ENCODE measurements around the gene CTAG1B.
"Not testable (repeated sequence)": the region's sequence is repeated elsewhere in the genome, so short reads cannot be mapped to it uniquely, and the experiment has no call there.

Gene CTAG1B

DNA sequence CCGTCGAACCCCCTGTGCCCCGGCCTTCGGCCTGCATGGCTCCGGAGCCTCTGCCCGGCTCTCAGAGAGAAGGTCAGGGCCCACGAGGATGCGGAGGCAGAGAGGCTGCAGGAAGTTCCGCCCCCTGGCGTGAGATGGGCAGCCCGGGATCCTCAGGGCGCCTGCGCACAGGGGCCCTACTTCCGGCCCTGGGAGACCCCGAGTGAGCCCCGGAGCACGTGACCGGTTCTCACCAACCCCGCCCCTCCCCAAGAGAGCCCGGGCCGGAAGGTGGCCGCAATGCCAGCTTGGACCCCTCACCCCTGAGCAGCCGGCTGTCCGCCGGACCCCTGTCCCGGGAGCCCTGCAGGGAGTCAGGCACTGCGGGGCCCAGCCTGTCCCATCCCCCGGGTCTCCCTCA is at the start of gene CTAG1B:
Gene CTAG1B (minus strand): TSS at position 101 of the 400 bp plus-strand sequence. CDS start 64 bp downstream, at position 37.
- not testable (repeated sequence) for DNase-seq (ENCODE audit: low read depth); H3K4me3 ChIP-seq (ENCODE audit: low read length)

DNA sequence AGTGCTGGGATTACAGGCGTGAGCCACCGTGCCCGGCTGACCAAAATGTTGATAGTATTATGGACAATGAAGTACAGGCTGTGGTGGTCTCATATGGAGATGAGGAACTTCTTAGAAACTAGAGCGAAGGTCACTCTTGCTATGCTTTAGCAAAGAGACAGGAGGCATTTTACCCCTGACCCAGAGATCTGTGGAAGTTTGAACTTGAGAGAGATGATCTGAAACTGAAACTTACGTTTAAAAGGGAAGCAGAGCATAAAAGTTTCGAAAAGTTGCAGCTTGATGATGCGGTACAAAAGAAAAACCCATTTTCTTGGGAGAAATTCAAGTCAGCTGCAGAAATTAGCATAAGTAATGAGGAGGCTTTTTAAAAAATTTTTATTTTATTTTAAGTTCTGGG is 42.8 kb upstream of the CTAG1B start:
- no peak overlapping the region for H3K4me3 ChIP-seq (ENCODE audit: low read length)
- no peak for DNase-seq (ENCODE audit: low read depth)
- TF ChIP-seq, protein P1, sequence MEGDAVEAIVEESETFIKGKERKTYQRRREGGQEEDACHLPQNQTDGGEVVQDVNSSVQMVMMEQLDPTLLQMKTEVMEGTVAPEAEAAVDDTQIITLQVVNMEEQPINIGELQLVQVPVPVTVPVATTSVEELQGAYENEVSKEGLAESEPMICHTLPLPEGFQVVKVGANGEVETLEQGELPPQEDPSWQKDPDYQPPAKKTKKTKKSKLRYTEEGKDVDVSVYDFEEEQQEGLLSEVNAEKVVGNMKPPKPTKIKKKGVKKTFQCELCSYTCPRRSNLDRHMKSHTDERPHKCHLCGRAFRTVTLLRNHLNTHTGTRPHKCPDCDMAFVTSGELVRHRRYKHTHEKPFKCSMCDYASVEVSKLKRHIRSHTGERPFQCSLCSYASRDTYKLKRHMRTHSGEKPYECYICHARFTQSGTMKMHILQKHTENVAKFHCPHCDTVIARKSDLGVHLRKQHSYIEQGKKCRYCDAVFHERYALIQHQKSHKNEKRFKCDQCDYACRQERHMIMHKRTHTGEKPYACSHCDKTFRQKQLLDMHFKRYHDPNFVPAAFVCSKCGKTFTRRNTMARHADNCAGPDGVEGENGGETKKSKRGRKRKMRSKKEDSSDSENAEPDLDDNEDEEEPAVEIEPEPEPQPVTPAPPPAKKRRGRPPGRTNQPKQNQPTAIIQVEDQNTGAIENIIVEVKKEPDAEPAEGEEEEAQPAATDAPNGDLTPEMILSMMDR (conservative IDR thresholded peaks at IDR 0.05; ENCODE audit: low read depth, low read length), result no peak

DNA sequence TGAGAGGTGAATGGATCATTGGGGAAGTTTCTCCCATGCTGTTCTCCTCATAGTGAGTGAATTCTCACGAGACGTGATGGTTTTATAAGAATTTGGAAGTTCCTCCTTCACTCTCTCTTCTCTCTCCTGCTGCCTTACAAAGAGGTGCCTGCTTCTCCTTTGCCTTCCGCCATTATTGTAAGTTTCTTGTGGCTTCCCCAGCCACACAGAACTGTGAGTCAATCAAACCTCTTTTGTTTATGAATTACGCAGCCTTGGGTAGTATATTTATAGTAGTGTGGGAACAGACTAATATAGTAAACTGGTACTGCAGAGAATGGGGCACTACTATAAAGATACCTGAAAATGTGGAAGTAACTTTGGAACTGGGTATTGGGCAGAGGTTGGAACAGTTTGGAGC is 42.1 kb upstream of the CTAG1B start:
- H3K4me3 ChIP-seq (ENCODE audit: low read length), result no peak overlapping the region
- TF ChIP-seq, protein P1 (conservative IDR thresholded peaks at IDR 0.05; ENCODE audit: low read depth, low read length), result no peak
- no peak for DNase-seq (ENCODE audit: low read depth)

DNA sequence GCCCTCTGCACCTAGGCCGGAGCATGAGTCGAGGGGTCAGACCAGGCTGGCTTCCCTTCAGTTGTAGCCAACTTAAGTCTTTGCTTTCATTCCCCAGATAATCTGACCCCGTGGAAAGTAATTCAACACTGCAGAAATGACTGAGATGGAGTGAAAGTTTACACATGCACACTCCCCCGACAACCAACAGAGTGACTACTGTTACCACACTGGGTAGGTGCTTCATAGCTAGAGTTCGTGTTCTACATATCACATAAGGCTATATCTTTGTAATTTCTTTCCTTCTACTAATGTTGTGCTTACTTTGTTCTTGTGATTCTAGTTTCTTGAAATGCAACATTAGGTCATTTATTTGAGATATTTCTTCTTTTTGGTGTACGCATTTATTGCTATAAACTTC is 41.5 kb upstream of the CTAG1B start:
- DNase-seq (ENCODE audit: low read depth), result no peak
- H3K4me3 ChIP-seq (ENCODE audit: low read length), result no peak overlapping the region
- TF ChIP-seq, protein P1 (conservative IDR thresholded peaks at IDR 0.05; ENCODE audit: low read depth, low read length), result no peak

DNA sequence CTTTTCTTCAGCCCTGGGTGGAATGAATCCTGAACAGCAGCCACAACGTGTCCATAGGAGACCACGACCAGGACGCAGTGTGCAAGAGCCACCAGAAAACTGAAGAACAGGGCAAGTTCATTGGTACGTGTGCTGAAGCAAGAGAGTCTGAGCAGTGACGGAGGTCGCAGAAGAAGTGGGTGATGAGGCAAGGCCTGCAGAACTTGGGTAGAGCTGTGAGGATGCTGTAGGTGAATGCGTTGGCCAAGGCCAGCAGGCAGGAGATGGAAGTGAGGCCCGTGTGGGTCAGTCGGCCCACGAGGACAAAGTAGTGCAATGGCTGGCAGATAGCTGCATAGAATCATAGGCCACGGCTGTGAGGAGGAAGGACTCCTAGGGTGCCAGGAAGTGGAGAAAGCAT is 39.9 kb upstream of the CTAG1B start:
- TF ChIP-seq, protein P1 (conservative IDR thresholded peaks at IDR 0.05; ENCODE audit: low read depth, low read length), result no peak
- H3K4me3 ChIP-seq (ENCODE audit: low read length), result no peak overlapping the region

DNA sequence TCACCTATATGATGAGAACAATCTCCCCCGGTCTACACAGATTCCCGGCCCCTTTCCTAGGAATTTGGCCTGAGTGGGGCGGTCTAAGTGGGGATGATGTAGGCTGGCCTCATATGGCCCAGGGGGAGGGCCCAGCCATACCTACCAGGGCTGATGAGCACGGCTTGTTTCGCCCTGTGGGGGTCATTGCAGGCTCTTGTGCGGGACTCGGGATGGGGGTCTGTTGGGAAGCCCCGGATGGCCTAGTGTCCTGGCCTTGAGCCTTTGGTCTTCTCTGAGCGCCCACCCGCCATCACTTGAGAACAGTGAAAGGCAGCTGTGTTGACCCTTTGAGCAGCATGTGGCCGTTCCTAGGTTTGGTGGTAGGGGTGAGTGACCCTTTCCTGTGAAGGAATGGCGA is 39.1 kb upstream of the CTAG1B start:
- no peak overlapping the region for H3K4me3 ChIP-seq (ENCODE audit: low read length)
- TF ChIP-seq, protein P1 (conservative IDR thresholded peaks at IDR 0.05; ENCODE audit: low read depth, low read length), result no peak
- DNase-seq (ENCODE audit: low read depth), result no peak

More for the DNA sequence above, 39.9 kb upstream of the CTAG1B start:
- DNase-seq (ENCODE audit: low read depth), result no peak

DNA sequence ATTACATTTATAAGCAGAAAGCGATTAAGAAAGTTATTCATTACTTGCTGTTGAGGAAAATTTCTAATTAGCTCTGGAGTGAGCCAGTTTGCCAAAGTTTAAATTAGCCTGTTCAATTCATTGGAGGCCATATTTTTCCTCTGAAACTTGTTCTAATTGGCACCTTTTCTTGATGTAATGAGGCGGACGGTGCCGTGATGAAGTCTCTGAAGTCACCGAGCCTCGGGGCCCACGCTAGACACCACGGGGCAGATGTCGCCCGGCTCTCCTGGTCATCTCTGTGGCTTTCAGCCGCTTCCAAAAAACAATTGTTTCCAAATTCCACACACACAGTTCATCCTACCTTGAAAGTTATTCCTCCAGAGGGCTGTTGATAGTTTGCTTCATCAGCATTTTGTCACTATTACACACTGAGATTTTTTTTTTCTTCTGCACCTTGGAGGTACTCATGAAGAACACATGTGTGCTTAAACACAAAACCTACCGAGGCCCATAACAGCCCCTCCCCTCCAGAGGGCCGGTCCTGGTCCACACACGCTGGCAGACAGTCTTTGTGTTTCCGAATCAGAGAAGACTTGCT is 38.2 kb upstream of the CTAG1B start:
- no peak for DNase-seq (ENCODE audit: low read depth)
- no peak overlapping the region for H3K4me3 ChIP-seq (ENCODE audit: low read length)
- TF ChIP-seq, protein P1 (conservative IDR thresholded peaks at IDR 0.05; ENCODE audit: low read depth, low read length), result no peak
